GM10266 (cell line): Measurements from ENCODE around the gene PIMREG.

Experiments used
- DNase-seq: peaks from one replicate; pipeline ENCODE4 v3.0.0; 2012; ENCODE audit errors: extremely low spot score
- CTCF ChIP-seq: IDR thresholded peaks from 2 replicates; pipeline ENCODE4 v1.5.1; 2012; ENCODE audit warnings: mild to moderate bottlenecking, low read depth; ENCODE audit not compliant: control insufficient read depth, insufficient read depth; ENCODE audit errors: missing control alignments

Gene PIMREG

GRCh38 chr17:6456914-6457687 lies 12.8 kb downstream of the PIMREG start:
- no peak for DNase-seq
- no peak for TF ChIP-seq CTCF

DNA sequence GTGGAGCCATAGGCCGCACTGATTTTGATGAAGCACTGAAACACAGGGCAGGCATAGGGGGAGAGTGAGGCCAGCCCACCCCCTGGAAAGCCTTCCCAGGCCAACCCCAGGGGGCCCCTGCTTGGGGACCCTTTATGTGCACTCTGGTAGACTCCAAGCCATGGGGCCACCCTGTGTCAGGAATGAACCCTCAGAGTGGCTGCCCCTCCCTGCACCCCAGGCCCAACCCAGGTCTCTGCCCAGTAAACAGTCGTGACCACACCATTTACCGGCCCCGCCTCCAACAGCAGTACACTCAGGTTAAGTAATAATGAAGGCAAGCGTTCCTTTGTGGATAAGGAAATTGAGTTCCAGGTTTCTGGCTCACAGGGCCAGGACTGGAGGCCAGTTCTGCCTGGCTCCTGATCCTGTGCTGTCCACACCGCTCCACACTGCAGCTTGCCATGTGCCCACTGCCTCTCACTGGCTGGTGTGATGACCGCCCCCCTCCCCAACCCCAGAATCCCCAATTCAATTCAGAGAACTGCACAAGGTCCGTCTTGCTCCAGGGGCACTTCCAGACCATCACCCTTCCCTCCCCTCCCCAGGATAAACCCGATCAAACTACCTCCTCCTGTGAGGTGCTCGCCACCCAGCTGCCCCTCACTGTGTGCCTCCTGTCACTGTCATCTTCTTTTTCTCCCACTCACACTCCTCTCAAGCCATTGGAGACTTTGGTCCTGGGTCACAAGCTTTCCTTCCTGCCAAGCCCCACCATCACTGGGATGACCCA lies 13.6 kb downstream of the PIMREG start:
- TF ChIP-seq CTCF: no peak
- DNase-seq: no peak

- no peak for TF ChIP-seq CTCF
Measured at GRCh38 chr17:6458460-6458950, 14.2 kb downstream of the PIMREG start.

GRCh38 chr17:6460531-6461161 lies 16.4 kb downstream of the PIMREG start:
- TF ChIP-seq CTCF: no peak
- DNase-seq: no peak

More at GRCh38 chr17:6458460-6458950, 14.2 kb downstream of the PIMREG start:
- no peak for DNase-seq

- no peak for TF ChIP-seq CTCF
Measured at GRCh38 chr17:6461246-6461645, 17.0 kb downstream of the PIMREG start.

DNA sequence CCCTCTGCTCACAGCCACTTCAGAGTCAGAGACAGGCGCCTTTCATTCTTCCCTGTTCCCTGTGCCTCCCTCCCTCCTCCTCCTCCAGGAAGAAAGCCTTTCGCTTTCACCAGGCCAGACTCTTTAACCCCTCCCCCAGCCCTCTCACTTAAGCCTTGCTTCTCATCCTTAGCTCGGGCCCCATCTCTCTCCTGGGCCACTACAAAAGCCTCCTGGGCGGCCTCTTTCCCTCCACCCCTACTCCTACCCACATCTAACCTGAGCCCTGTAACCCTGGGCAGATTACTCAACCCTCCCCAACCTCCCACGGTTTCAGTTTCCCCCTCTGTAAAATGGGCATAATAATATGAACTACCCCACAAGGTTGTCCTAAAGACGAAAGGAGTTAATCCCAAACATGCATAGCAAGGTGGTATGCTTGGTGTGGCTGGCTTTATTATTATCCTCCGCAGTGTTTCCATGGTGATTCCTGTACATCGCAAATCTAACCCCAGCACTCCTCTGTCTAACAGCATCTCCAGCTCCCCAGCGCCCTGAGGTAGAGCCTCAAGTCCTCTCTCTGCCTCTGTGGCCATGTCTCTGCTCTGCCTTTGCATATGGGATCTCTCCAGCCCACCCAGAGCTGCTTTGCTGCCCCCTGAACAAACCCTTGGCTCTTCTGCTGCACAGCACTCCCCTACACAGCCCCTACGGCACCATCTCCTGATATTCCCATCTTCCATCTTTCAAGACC lies 17.7 kb downstream of the PIMREG start:
- TF ChIP-seq CTCF: no peak
- no peak for DNase-seq

More at GRCh38 chr17:6461246-6461645, 17.0 kb downstream of the PIMREG start:
- DNase-seq: no peak
